ENCODE data around the gene GZMM.

The GZMM gene

GRCh38 chr19:543910-544608, at the start of gene GZMM:
Gene GZMM (plus strand): TSS chr19:544053. CDS start chr19:544072, 19 bp downstream.
- FAIRE-seq, result no peak

DNA sequence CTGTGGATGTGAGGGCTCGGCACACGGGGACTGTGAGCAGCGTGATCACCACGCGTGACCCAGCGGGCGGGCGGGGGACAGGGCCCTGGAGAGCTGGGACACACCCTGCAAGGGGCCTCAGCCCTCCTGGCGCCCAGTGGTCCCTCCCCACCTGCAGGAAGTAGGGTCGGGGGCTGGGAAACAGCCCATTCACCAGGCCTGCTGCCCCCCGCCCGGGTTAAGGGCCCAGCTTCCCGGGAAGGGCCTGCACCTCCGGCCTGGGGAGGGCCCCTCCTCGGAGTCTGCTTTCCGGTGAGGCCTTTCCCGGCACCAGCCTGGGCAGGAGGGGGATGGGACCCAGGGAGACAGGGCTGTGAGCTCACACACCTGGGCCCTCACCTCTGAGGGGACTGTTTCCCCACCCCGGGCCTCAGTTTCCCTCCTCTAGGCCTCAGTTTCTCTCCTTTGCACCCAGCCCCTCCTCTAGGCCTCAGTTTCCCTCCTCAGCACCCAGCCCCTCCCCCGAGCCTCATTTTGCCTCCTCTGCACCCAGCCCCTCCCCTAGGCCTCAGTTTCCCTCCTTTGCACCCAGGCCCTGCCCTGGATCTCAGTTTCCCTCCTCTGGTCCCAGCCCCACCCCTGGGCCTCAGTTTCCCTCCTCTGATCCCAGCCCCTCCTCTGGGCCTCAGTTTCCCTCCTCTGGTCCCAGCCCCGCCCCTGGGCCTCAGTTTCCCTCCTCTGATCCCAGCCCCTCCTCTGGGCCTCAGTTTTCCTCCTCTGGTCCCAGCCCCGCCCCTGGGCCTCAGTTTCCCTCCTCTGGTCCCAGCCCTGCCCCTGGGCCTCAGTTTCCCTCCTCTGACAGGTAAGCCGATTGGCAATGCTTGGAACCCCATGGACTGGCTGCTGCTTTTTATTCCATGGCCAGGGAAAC, 49.4 kb upstream of the GZMM start:
- FAIRE-seq, result no peak

DNA sequence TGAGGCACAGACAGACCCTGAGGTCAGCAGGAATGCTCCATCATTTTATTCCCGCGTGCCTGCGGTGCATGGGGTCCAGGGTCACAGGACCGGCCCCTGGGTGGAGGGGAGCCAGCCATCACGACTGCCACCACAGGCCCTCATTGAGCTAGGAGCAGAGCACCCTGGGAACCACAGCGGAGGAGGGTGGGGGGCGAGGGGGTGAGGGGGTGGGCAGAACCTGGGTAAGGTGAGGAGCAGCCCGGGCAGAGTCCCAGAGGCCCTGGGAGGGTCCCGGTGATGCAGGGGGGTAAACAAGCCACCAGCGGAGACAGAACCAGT, 48.8 kb upstream of the GZMM start:
- no peak for FAIRE-seq

- FAIRE-seq, result no peak
These were observed 48.3 kb upstream of the GZMM start for GRCh38 chr19:495402-496111.

DNA sequence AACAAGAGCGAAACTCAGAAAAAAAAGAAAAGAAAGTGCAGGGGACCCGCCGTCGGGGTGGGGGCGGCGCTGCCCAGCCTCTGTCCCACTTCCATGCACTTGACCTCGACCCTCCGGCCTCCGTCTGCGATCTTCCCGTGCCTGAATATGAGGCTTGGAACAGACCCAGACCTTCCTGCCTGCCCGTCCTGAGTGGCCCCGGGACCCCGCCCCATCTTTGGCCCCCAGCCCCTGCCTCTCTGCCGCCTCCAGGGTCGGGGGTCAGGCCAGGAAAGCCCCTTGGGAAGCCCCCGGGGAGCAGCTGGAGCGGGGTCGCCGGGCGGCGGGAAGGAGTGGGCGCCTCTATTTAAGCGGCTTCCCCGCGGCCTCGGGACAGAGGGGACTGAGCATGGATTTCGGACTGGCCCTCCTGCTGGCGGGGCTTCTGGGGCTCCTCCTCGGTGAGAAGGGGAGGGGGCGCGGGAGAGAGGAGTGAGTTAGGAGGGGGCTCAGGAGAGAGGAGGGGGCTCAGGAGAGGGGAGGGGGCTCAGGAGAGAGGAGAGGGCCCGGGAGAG, 47.7 kb upstream of the GZMM start, which contains the start of gene MADCAM1:
MADCAM1 (plus strand) TSS at position 375 of the 554 bp plus-strand sequence; CDS start at position 389, 14 bp downstream.
- FAIRE-seq, result no peak

- FAIRE-seq, result no peak
These were observed 46.9 kb upstream of the GZMM start for GRCh38 chr19:496986-497385.

DNA sequence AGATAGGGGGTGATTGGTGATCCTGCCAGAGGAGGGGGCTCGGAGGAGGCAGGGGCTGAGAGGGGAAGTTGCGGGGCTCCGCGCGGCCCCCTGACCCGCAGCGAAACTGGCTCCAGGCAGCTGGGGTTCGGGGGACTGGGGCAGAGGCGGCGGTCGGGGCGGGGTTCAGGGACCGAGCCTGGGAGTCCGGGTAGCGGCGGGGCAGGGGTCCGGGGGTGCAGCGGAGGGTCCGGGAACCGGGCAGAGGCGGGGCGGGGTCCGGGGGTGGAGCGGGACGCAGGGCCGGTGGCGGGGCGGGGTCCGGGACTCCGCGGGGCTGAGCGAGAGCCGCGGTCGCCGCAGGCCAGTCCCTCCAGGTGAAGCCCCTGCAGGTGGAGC, 46.4 kb upstream of the GZMM start:
- no peak for FAIRE-seq

GRCh38 chr19:497869-498510, 45.9 kb upstream of the GZMM start:
- FAIRE-seq, result no peak

DNA sequence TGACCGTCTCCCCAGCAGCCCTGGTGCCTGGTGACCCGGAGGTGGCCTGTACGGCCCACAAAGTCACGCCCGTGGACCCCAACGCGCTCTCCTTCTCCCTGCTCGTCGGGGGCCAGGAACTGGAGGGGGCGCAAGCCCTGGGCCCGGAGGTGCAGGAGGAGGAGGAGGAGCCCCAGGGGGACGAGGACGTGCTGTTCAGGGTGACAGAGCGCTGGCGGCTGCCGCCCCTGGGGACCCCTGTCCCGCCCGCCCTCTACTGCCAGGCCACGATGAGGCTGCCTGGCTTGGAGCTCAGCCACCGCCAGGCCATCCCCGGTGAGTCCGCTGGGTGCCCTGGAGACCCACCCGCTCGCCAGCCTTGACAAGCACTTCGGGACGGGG, 45.4 kb upstream of the GZMM start:
- no peak for FAIRE-seq

GRCh38 chr19:498977-499623, 44.8 kb upstream of the GZMM start:
- no peak for FAIRE-seq

DNA sequence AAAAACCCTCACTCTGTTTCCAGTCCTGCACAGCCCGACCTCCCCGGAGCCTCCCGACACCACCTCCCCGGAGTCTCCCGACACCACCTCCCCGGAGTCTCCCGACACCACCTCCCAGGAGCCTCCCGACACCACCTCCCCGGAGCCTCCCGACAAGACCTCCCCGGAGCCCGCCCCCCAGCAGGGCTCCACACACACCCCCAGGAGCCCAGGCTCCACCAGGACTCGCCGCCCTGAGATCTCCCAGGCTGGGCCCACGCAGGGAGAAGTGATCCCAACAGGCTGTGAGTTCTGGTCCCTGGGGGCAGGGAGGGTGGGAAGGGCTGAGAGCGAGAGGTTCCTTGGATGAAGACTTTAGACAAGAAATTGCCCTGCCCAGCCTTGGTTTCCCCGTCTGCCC, 42.2 kb upstream of the GZMM start:
- FAIRE-seq, result no peak

DNA sequence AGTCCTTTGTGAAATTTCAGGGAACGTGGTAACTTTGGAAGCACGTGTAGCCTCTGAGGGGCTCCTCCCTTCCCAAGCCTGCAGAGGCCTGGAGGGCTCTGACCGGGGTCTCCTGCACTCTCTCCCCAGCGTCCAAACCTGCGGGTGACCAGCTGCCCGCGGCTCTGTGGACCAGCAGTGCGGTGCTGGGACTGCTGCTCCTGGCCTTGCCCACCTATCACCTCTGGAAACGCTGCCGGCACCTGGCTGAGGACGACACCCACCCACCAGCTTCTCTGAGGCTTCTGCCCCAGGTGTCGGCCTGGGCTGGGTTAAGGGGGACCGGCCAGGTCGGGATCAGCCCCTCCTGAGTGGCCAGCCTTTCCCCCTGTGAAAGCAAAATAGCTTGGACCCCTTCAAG, 39.2 kb upstream of the GZMM start:
- no peak for FAIRE-seq

DNA sequence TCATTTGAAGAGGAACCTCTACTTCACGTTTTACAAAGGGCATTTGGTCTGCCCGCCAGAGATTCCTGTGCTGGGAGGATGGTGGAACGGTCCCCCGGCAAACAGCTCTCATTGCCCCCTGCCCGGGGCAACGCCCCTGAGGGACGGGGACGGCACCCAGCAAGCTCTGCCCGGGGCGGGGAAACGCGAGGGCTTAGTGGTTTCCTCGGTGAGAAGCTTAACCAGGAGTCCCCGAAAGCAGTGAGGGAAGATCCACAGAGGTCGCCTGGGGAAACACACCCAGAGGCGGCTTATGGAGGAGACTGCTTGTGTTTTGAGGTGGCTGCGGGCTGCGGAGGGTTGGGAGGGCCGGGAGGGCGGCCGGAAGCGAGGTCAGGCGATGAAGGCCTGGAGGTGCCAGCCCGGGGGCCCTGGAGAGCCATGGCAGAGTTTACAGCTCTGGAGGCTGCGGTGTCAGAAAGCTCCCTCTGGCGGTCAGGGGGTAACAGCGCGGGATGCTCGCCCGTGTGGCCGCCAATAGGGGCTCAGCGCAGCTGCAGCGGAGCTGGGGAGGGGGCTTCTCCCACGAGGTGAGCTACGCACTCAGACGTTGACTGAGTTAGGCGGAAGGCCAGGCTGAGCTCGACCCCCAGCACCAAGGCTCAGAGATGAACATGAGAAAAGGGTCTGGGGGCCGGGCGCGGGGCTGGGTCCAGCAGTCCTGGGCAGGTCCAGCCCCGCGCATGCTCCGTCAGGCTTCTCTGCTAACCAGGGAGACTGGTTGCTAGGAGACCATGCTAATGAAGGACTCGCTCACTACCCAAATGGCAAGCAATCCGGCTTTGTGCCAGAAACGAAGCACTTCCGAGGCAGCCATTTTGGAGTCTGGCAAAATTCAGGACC, 37.2 kb upstream of the GZMM start:
- FAIRE-seq, result peak; percentile 5

GRCh38 chr19:507286-508203, 36.3 kb upstream of the GZMM start, which contains the start of gene TPGS1:
Gene TPGS1 (plus strand): TSS chr19:507497. CDS start chr19:507507, 10 bp downstream.
- no peak for FAIRE-seq

DNA sequence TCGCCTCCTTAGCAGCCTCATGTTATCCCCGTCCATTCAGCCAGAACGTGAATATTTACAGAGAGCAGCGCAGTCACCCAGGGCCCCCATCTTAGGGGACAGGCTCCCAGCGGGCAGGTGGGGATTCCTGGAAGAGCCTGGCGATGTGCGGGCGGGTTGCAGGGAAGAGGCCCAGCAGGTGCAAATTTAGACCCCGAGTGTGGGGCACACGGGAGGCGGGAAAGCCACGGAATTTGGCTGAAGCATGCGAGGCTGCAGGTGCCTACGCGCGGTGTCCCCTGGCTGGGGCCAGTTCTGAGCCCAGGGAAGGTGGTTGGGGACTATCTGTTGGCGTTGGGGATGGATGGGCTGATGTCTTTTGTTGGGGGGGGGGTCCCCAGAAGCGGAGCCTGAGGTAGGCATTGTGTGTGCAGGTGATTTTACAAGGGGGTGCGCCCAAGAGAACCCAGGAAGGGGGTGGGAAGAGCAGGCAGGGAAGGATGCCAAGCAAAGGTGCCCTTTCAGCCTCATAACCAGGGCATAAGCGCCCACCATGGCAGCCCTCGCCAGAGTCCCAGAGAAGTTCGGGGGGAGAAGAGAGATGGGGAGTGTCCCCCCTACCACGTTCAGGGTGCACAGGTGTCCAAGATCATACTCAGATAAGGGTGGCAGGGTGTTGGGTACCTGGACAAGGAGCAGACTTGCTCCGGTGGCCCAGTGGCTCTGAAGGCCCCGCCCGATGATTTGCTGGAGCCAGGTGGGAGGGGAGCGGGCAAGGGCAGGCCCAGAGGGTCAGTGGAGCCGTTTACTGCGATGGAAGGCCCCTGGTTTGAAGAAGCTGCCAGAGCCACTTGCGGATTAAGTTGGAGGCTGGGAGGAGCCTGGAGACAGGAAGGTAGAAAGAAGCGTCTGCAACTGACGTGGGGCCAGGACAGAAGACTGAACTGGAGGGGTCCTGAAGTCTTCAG, 35.4 kb upstream of the GZMM start:
- FAIRE-seq, result no peak

DNA sequence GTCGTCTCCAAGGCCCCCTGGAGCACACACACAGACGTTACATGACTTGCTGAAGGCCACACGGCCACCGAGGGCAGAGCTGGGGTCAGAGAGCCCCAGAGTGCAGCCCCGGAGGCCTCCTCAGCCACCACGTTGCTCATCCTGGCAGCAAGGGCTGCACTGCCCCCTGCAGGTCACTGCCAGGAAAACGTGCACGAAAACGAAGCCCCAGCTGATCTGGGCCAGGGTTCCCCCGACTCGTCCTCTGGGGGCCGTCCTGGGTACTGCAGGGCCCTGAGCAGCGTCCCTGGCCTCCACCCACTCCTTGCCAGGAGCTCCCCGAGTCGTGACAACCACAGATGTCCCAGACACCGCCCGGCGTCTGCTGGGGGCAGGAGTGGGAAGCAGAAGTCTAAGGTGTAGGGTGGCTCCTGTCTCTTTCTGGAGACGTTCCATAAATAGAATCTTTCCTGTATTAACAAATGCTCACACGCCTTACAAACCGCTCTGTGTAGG, 33.2 kb upstream of the GZMM start:
- no peak for FAIRE-seq

DNA sequence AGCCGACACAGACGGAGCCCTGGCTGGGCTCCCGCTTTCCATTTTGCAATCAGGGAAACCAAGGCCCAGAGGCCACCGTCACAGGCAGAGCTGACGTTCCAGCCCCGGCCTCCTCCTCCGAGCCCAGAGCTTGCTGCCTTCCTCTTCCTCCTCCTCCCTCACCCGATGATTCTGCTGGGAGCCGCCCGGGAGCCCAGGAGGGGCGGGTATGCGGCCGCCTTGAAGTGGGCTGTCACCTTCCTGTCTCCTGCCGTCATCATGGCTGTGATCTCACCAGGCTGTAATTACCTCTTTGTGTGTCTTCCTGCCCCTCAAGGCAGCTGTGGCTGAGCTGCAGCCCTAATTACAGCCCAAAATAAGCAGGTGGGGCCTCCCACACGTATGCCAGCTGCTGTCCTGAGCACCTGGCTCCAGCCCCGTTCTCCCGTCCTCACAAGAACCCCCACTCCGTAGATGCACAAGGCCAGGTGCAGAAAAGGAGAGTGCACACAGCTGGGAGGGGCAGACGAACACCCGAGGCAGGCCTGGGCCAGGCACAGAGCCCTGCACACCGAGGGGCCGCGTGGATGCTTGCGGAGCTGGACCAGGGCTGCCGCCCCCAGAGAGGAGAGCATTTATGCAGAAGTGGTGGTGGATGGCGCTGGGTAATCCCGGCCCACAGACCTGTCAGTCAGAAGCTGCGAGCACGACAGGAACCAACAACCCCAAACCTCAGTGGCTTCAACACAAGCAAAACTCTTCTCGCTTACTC, 32.6 kb upstream of the GZMM start:
- FAIRE-seq, result no peak

All from colon (tissue), 2 donors.